Chondrocyte (in vitro differentiated cells): ENCODE data around the gene IL4I1. TPM values are rescaled to one million over a fixed set of nuclear protein-coding genes. Genes with fewer than 3 reads are reported as not detected.
A peak's percentile ranks its signal among the peaks of the same experiment; 100 is the strongest.

Experiments used
- DNase-seq: peaks from one replicate; pipeline ENCODE4 v3.0.0; 2021; ENCODE audit warnings: mixed read lengths, low spot score
- H3K27ac Mint-ChIP-seq: one replicate; pipeline ENCODE4 v1.8.0; 2021; ENCODE audit warnings: mild to moderate bottlenecking, moderate library complexity, mixed read lengths; ENCODE audit not compliant: unreplicated experiment
- H3K27me3 Mint-ChIP-seq: 2 replicates; pipeline ENCODE4 v1.8.0; 2021; ENCODE audit warnings: low read depth, mixed read lengths
- H3K36me3 Mint-ChIP-seq: 2 replicates; pipeline ENCODE4 v1.8.0; 2021; ENCODE audit warnings: low read depth, mixed read lengths
- H3K4me1 Mint-ChIP-seq: 2 replicates; pipeline ENCODE4 v1.8.0; 2021; ENCODE audit warnings: low read depth, mild to moderate bottlenecking, mixed read lengths
- H3K4me3 Mint-ChIP-seq: one replicate; pipeline ENCODE4 v1.8.0; 2021; ENCODE audit warnings: mild to moderate bottlenecking, moderate library complexity, mixed read lengths; ENCODE audit not compliant: unreplicated experiment
- H3K9me3 Mint-ChIP-seq: 2 replicates; pipeline ENCODE4 v1.8.0; 2021; ENCODE audit warnings: low read depth, mixed read lengths
- total RNA-seq: library from RNA; stranded (reverse); gene quantifications from 3 replicates; pipeline ENCODE4 v1.2.1, GENCODE V29; 2021
- TF ChIP-seq, protein P1 (sequence below): fragments of 200-600 bp; sonication (generic); IDR thresholded peaks from 2 replicates; pipeline ENCODE4 v1.5.0; 2021; ENCODE audit warnings: antibody characterized with exemption, mild to moderate bottlenecking, moderate library complexity

IL4I1 gene
- total RNA-seq, 1 donor from 2014 or later: 0.17 TPM

DNA sequence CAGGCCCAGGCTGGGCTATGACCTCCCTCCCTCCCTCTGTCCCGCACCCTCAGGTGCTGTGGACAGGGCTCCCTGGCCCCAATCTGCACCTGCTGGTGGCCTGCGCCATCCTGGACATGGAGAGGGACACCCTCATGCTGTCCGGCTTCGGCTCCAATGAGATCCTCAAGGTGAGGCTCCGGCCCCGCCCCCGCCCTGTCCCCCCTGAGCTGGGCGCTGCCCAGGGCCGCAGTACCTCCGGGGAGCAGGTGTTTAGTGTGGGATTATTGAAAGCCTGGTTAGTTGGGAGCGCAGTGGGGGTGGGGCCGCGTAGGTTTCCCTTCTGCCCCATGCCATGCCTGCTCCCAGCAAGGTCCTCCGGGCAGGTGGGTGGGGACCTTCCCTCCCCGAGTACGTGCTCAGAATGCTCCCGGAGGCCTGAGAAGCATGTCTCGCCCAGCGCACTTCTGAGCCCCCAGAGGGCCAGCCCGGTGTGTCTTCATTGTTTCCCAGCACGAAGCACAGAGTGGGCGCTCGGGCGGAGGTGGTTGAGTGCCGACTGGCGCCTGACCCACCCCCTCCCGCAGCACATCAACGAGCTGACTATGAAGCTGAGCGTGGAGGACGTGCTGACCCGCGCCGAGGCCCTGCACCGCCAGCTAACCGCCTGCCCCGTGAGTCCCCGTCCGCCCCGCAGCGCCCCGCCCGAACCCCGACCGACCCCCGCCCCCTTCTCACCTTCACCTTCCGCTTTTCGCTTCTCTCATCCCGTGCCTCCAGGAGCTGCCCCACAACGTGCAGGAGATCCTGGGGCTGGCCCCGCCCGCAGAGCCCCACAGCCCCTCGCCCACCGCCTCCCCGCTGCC, 8.8 kb downstream of the IL4I1 start:
- peak; percentile 77 for DNase-seq
- Mint-ChIP-seq H3K4me3 (no peak overlapping the region), H3K4me1 (peaks cover 2% of the 10 kb centered on the region), H3K36me3 (peaks cover 19% of the 10 kb centered on the region), H3K27me3 (peaks cover 9% of the 10 kb centered on the region), H3K27ac (no peak overlapping the region), H3K9me3 (no peaks in the 10 kb centered on the region)
- TF ChIP-seq, protein P1, sequence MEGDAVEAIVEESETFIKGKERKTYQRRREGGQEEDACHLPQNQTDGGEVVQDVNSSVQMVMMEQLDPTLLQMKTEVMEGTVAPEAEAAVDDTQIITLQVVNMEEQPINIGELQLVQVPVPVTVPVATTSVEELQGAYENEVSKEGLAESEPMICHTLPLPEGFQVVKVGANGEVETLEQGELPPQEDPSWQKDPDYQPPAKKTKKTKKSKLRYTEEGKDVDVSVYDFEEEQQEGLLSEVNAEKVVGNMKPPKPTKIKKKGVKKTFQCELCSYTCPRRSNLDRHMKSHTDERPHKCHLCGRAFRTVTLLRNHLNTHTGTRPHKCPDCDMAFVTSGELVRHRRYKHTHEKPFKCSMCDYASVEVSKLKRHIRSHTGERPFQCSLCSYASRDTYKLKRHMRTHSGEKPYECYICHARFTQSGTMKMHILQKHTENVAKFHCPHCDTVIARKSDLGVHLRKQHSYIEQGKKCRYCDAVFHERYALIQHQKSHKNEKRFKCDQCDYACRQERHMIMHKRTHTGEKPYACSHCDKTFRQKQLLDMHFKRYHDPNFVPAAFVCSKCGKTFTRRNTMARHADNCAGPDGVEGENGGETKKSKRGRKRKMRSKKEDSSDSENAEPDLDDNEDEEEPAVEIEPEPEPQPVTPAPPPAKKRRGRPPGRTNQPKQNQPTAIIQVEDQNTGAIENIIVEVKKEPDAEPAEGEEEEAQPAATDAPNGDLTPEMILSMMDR: no peak

DNA sequence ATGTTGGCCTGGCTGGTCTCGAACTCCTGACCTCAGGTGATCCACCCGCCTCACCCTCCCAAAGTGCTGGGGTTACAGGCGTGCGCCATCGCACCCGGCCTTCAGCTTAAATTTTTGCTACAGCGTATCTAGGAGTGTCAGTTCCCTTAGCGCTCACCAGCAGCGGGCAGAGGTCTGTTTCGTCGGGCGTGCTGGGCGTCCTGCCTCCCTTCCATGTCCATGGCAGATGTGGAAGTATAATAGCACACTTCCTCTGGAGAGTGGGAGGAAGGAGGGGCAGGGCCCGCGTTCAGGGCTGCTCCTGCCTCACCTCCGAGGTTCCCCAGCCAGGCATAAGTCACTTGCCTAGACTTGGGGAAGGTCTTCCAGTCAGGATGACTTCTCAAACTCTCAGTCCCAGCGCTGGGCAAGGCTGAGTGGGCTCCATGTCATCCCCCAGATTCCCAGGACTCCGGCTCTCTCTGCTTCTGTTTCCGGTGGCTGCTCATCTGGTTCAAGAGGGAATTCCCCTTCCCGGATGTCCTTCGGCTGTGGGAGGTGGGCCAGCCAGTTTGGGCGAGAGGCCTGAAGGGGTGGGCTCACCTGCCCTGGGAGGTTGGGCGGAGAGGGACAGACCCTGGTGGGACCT, 9.5 kb downstream of the IL4I1 start:
- H3K4me1 Mint-ChIP-seq: peaks cover 2% of the 10 kb centered on the region
- no peak overlapping the region for H3K4me3 Mint-ChIP-seq
- peak; percentile 89 for DNase-seq
- no peaks in the 10 kb centered on the region for H3K9me3 Mint-ChIP-seq
- peaks cover 2% of the 10 kb centered on the region for H3K27me3 Mint-ChIP-seq
- TF ChIP-seq, protein P1: no peak
- H3K27ac Mint-ChIP-seq: no peak overlapping the region
- peaks cover 22% of the 10 kb centered on the region for H3K36me3 Mint-ChIP-seq

DNA sequence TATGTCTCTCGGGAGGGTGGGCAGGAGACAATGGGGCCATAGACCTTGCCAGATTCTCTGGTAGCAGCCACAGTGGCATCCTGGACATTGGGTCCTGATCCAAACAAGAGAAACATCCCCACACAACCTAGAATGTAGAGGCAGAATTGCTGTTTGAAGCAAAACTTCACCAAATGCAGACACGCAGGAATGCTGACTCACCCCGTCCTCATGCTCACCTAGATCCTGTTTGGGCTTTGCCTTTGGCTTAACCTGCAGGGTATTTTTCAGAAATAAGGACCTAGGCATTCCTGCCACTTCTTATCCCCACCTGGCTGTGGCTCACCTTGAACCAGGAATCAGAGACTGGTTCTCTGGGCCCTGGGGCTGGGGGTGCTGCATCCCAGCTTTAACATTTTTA, 11.9 kb downstream of the IL4I1 start:
- Mint-ChIP-seq H3K4me1 (no peaks in the 10 kb centered on the region), H3K27ac (no peak overlapping the region), H3K9me3 (no peaks in the 10 kb centered on the region), H3K36me3 (peaks cover 29% of the 10 kb centered on the region), H3K27me3 (no peaks in the 10 kb centered on the region), H3K4me3 (no peak overlapping the region)
- TF ChIP-seq, protein P1: no peak
- DNase-seq: no peak

DNA sequence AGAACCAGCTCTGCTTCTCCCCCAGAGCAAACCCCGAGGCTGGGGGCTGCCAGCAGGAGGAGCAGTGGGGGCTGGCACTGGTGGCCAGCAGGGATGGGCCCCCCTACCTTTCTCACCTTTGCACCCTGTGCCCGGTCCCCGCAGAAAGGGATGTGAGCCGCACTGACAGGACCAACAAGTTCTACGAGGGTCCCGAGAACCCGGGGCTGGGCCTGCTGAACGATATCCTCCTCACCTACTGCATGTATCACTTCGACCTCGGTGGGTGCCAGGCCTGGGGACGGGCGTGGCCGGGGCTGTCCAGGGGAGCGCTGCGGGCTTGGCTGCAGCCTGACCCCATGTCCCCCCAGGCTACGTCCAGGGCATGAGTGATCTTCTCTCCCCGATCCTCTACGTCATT, 12.6 kb downstream of the IL4I1 start:
- Mint-ChIP-seq H3K4me3 (no peak overlapping the region), H3K4me1 (peaks cover 2% of the 10 kb centered on the region), H3K9me3 (no peaks in the 10 kb centered on the region), H3K27me3 (no peaks in the 10 kb centered on the region), H3K36me3 (peaks cover 30% of the 10 kb centered on the region), H3K27ac (no peak overlapping the region)
- TF ChIP-seq, protein P1: no peak
- DNase-seq: peak; percentile 88

DNA sequence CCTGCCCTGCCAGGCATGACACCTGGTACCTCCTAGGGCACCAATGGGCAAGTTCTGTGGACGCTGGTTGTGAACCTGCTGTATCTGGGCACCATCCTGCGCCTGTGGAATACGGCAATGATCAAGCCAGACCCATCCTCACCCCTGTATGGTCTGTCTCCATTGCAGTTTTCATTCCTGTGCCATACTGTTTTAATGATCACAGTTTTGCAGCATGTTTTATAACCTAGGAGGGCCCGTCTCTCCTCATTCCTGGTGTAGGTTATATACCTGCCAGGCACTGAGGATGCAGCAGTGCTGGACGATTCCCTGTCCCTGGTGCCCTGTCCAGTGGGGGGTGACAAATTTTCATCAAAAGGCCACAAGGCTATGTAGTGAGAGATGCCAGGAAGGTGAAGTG, 13.6 kb downstream of the IL4I1 start:
- Mint-ChIP-seq H3K27ac (no peak overlapping the region), H3K27me3 (no peaks in the 10 kb centered on the region), H3K9me3 (no peaks in the 10 kb centered on the region), H3K4me1 (peaks cover 12% of the 10 kb centered on the region), H3K4me3 (no peak overlapping the region), H3K36me3 (peaks cover 34% of the 10 kb centered on the region)
- TF ChIP-seq, protein P1: no peak
- DNase-seq: no peak
